ENCODE measurements around the gene ACOT13.

- TF ChIP-seq CTCF (IDR thresholded peaks at IDR 0.05 in 2 of 3, conservative IDR thresholded peaks at IDR 0.05 in 1 of 3; ENCODE audit: borderline replicate concordance in 1 of 3, insufficient read depth in 1 of 3, low read depth in 2 of 3, low read length in 2 of 3), result no peak
- no peak for TF ChIP-seq POLR2A (IDR thresholded peaks at IDR 0.05; ENCODE audit: borderline replicate concordance, extremely low read depth, insufficient read depth, insufficient read length)
- TF ChIP-seq EZH2phosphoT487 (IDR thresholded peaks at IDR 0.05; ENCODE audit: borderline replicate concordance), result no peak
- TF ChIP-seq POLR2AphosphoS5 (IDR thresholded peaks at IDR 0.05; ENCODE audit: low read depth, low read length), result no peak
- TF ChIP-seq, protein P1, sequence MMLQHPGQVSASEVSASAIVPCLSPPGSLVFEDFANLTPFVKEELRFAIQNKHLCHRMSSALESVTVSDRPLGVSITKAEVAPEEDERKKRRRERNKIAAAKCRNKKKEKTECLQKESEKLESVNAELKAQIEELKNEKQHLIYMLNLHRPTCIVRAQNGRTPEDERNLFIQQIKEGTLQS (IDR thresholded peaks at IDR 0.05), result no peak
- TF ChIP-seq CEBPB (IDR thresholded peaks at IDR 0.05; ENCODE audit: low read depth), result no peak
- no peak for TF ChIP-seq EGR1 (IDR thresholded peaks at IDR 0.05; ENCODE audit: low read depth)
- TF ChIP-seq SP1 (IDR thresholded peaks at IDR 0.05; ENCODE audit: low read depth), result no peak
- TF ChIP-seq, protein P2, sequence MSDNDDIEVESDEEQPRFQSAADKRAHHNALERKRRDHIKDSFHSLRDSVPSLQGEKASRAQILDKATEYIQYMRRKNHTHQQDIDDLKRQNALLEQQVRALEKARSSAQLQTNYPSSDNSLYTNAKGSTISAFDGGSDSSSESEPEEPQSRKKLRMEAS (IDR thresholded peaks at IDR 0.05), result no peak
Observed at GRCh38 chr6:24619661-24620060, 47.2 kb upstream of the ACOT13 start.
